RWPE2 (cell line): Measurements from ENCODE around the gene APLNR.
A peak's percentile ranks its signal among the peaks of the same experiment; 100 is the strongest.

Experiments used
- ATAC-seq: fragments of 200-7000 bp; cut with Tn5 transposase; 3 replicates; pipeline ENCODE4 v1.9.1; 2021; ENCODE audit warnings: low read depth
- DNase-seq: peaks from one replicate; pipeline ENCODE4 v3.0.0-alpha.2; 2020; ENCODE audit warnings: low spot score
- H3K27ac ChIP-seq: fragments of 450-650 bp; 2 replicates; pipeline ENCODE4 v1.5.1; 2017; ENCODE audit warnings: mild to moderate bottlenecking; ENCODE audit not compliant: poor library complexity, severe bottlenecking
- H3K27me3 ChIP-seq: fragments of 250-450 bp; sonication (Bioruptor Pico); 2 replicates; pipeline ENCODE4 v1.5.1; 2021; ENCODE audit warnings: mild to moderate bottlenecking, moderate library complexity; ENCODE audit not compliant: insufficient read depth, poor library complexity, severe bottlenecking
- H3K36me3 ChIP-seq: fragments of 250-450 bp; sonication (Bioruptor Pico); 2 replicates; pipeline ENCODE4 v1.5.1; 2020; ENCODE audit warnings: low read depth, mild to moderate bottlenecking, moderate library complexity
- H3K4me1 ChIP-seq: fragments of 250-450 bp; sonication (Bioruptor Pico); 2 replicates; pipeline ENCODE4 v1.5.1; 2021; ENCODE audit warnings: mild to moderate bottlenecking, moderate library complexity; ENCODE audit not compliant: insufficient read depth, poor library complexity, severe bottlenecking
- H3K4me3 ChIP-seq: fragments of 250-450 bp; sonication (Bioruptor Pico); 2 replicates; pipeline ENCODE4 v1.5.1; 2021; ENCODE audit warnings: mild to moderate bottlenecking, moderate library complexity; ENCODE audit not compliant: severe bottlenecking
- H3K9me3 ChIP-seq: fragments of 250-450 bp; sonication (Bioruptor Pico); 2 replicates; pipeline ENCODE4 v1.5.1; 2021; ENCODE audit warnings: mild to moderate bottlenecking, moderate library complexity; ENCODE audit not compliant: severe bottlenecking
- CTCF ChIP-seq: fragments of 450-650 bp; IDR thresholded peaks from one replicate; pipeline ENCODE4 v1.5.1; 2017; ENCODE audit warnings: mild to moderate bottlenecking, moderate library complexity; ENCODE audit not compliant: poor library complexity, severe bottlenecking

The APLNR gene

GRCh38 chr11:57214098-57214417 lies 23.0 kb downstream of the APLNR start:
- H3K4me1 ChIP-seq: peaks cover 6% of the 10 kb centered on the region
- no peak; the same call in 2 of the 3 replicates for ATAC-seq
- TF ChIP-seq CTCF: no peak
- no peaks in the 10 kb centered on the region for H3K36me3 ChIP-seq
- no peaks in the 10 kb centered on the region for H3K27me3 ChIP-seq
- no peak overlapping the region for H3K27ac ChIP-seq
- no peaks in the 10 kb centered on the region for H3K9me3 ChIP-seq
- DNase-seq: no peak
- no peak overlapping the region for H3K4me3 ChIP-seq

GRCh38 chr11:57213342-57214097 lies 23.5 kb downstream of the APLNR start:
- Histone ChIP-seq H3K4me1 (peaks cover 6% of the 10 kb centered on the region), H3K36me3 (no peaks in the 10 kb centered on the region), H3K4me3 (no peak overlapping the region), H3K27ac (no peak overlapping the region), H3K9me3 (no peaks in the 10 kb centered on the region), H3K27me3 (no peaks in the 10 kb centered on the region)
- no peak for TF ChIP-seq CTCF
- DNase-seq (no peak), ATAC-seq (no peak)

GRCh38 chr11:57210781-57211180 lies 26.3 kb downstream of the APLNR start:
- Histone ChIP-seq H3K4me1 (peaks cover 6% of the 10 kb centered on the region), H3K9me3 (no peaks in the 10 kb centered on the region), H3K27ac (no peak overlapping the region), H3K36me3 (no peaks in the 10 kb centered on the region), H3K27me3 (no peaks in the 10 kb centered on the region), H3K4me3 (no peak overlapping the region)
- no peak for TF ChIP-seq CTCF
- DNase-seq: no peak
- no peak for ATAC-seq

GRCh38 chr11:57207168-57207567 lies 29.9 kb downstream of the APLNR start:
- Histone ChIP-seq H3K36me3 (no peaks in the 10 kb centered on the region), H3K4me1 (no peaks in the 10 kb centered on the region), H3K4me3 (no peak overlapping the region), H3K27ac (no peak overlapping the region), H3K27me3 (no peaks in the 10 kb centered on the region), H3K9me3 (no peaks in the 10 kb centered on the region)
- DNase-seq (no peak), ATAC-seq (no peak)
- no peak for TF ChIP-seq CTCF

GRCh38 chr11:57205041-57205641 lies 31.9 kb downstream of the APLNR start:
- no peak overlapping the region for H3K4me3 ChIP-seq
- no peaks in the 10 kb centered on the region for H3K36me3 ChIP-seq
- H3K9me3 ChIP-seq: no peaks in the 10 kb centered on the region
- DNase-seq (no peak), ATAC-seq (peak; percentile 68)
- no peak for TF ChIP-seq CTCF
- H3K4me1 ChIP-seq: no peaks in the 10 kb centered on the region
- no peaks in the 10 kb centered on the region for H3K27me3 ChIP-seq
- no peak overlapping the region for H3K27ac ChIP-seq
